HepG2 (cell line): ENCODE results near the gene TRIM3. TPM values are rescaled to one million over a fixed set of nuclear protein-coding genes. Genes with fewer than 3 reads are reported as not detected.

Experiments
- ATAC-seq: fragments of 200-7000 bp; cut with Tn5 transposase; 3 replicates; pipeline ENCODE4 v1.9.1; 2020; ENCODE audit warnings: mild to moderate bottlenecking, moderate library complexity
- BruUV-seq: library from RNA; stranded (reverse); fragments of 400-500 nt; replicated peaks from 2 replicates; lab custom pipeline; 2021; lab: Mats Ljungman, UMichigan
- CTCF ChIA-PET: fragments of 300-600 bp; formaldehyde crosslinking; extraction: SDS; loops from one replicate; lab custom pipeline; 2021; ENCODE audit warnings: low total read pairs, inconsistent platforms, low intra/inter-chr PET ratio; lab: Yijun Ruan, JAX
- POLR2A ChIA-PET: fragments of 350-600 bp; sonication (Branson Sonifier 250); formaldehyde crosslinking; loops from one replicate; lab custom pipeline; 2020; ENCODE audit warnings: antibody characterized with exemption, inconsistent platforms; lab: Yijun Ruan, JAX
- DNase-seq: peaks from one replicate; pipeline ENCODE4 v3.0.0-alpha.2; 2015; ENCODE audit warnings: low spot score
- FAIRE-seq: peaks from 3 replicates; lab custom pipeline; 2011; peaks lifted over from hg19 to GRCh38; lab: Jason Lieb, UNC
- H2AFZ ChIP-seq: one replicate; pipeline ENCODE4 v1.6.1; 2011; ENCODE audit warnings: low read length, inconsistent platforms
- H3K27ac ChIP-seq: fragments of 300-600 bp; 3 replicates; pipeline ENCODE4 v1.8.0; 2011; ENCODE audit warnings: mixed run types, mild to moderate bottlenecking, mixed read lengths, low read length, inconsistent platforms; ENCODE audit not compliant: insufficient read depth; ENCODE audit errors: extremely low read length
- H3K27me3 ChIP-seq, 2 experiments: fragments of 200-600 bp in 1 of 2; 2 replicates in 1 of 2; 3 replicates in 1 of 2; pipeline versions ENCODE4 v1.6.0 to v1.8.0; 2011; ENCODE audit warnings: low read length in 2 of 2, mild to moderate bottlenecking in 2 of 2, moderate library complexity in 2 of 2, inconsistent platforms in 1 of 2; ENCODE audit not compliant: insufficient read depth in 2 of 2, control insufficient read depth in 1 of 2
- H3K36me3 ChIP-seq, 2 experiments: fragments of 200-600 bp in 1 of 2; replicated peaks in 1 of 2; 2 replicates in 1 of 2; 3 replicates in 1 of 2; pipeline versions ENCODE4 v1.5.1 to v1.8.0; 2011; ENCODE audit warnings: low read length in 2 of 2, inconsistent platforms in 1 of 2; ENCODE audit not compliant: insufficient read depth in 2 of 2, control insufficient read depth in 1 of 2
- H3K4me1 ChIP-seq: 2 replicates; pipeline ENCODE4 v1.5.1; 2012; ENCODE audit warnings: low read length, inconsistent platforms; ENCODE audit not compliant: insufficient read depth
- H3K4me2 ChIP-seq: 2 replicates; pipeline ENCODE4 v1.6.0; 2011; ENCODE audit warnings: low read depth, low read length, inconsistent platforms
- H3K4me3 ChIP-seq, 3 experiments: fragments of 200-600 bp in 1 of 3; sonication (generic), shearing (Covaris generic) in 1 of 3; replicated peaks in 1 of 3; 2 replicates each; pipeline ENCODE4 v1.5.1; 2011 to 2016; ENCODE audit warnings: low read length in 3 of 3, inconsistent platforms in 2 of 3, low read depth in 2 of 3, mild to moderate bottlenecking in 2 of 3, control low read depth in 1 of 3, mixed read lengths in 1 of 3; ENCODE audit not compliant: insufficient read depth in 1 of 3
- H3K79me2 ChIP-seq: one replicate; pipeline ENCODE4 v1.6.1; 2011; ENCODE audit warnings: low read length, inconsistent platforms; ENCODE audit not compliant: insufficient read depth
- H3K9ac ChIP-seq: 2 replicates; pipeline ENCODE4 v1.6.0; 2011; ENCODE audit warnings: mild to moderate bottlenecking, low read depth, low read length, inconsistent platforms; ENCODE audit not compliant: insufficient read depth
- H3K9me3 ChIP-seq: 2 replicates; pipeline ENCODE4 v1.5.1; 2012; ENCODE audit warnings: mild to moderate bottlenecking, low read length
- H4K20me1 ChIP-seq: 2 replicates; pipeline ENCODE4 v1.6.0; 2011; ENCODE audit warnings: inconsistent platforms, mild to moderate bottlenecking, low read length, moderate library complexity; ENCODE audit not compliant: insufficient read depth
- DR1 ChIP-seq: sonication (generic); formaldehyde crosslinking; IDR thresholded peaks from 2 replicates; pipeline ENCODE4 v1.8.0; 2021; ENCODE audit warnings: mild to moderate bottlenecking, missing genetic modification reagents, inconsistent platforms
- GFI1 ChIP-seq: sonication (generic); formaldehyde crosslinking; IDR thresholded peaks from 2 replicates; pipeline ENCODE4 v1.5.0; 2020; ENCODE audit warnings: missing genetic modification reagents, mild to moderate bottlenecking, borderline replicate concordance
- HIVEP1 ChIP-seq: sonication (generic); formaldehyde crosslinking; IDR thresholded peaks from 2 replicates; pipeline ENCODE4 v1.4.0; 2020; ENCODE audit warnings: mild to moderate bottlenecking, missing genetic modification reagents
- SKI ChIP-seq: fragments of 450-650 bp; IDR thresholded peaks from one replicate; pipeline ENCODE4 v1.6.1; 2018; ENCODE audit warnings: mild to moderate bottlenecking; ENCODE audit not compliant: partially characterized antibody
- SMARCE1 ChIP-seq: fragments of 450-650 bp; IDR thresholded peaks from 2 replicates; pipeline ENCODE4 v1.6.1; 2017; ENCODE audit warnings: borderline replicate concordance
- ZKSCAN1 ChIP-seq: fragments of 150-350 bp; IDR thresholded peaks from 2 replicates; pipeline ENCODE4 v1.6.1; 2014; ENCODE audit warnings: low read length
- WGBS: methylation state at CpG from one replicate; pipeline ENCODE4 v1.1.6; 2017; ENCODE audit warnings: low lambda C conversion rate; 5-methylcytosine and 5-hydroxymethylcytosine counted together
- in situ Hi-C: cut with HindIII; loops from 2 replicates; pipeline ENCODE4 v1.10.0; 2017; ENCODE audit warnings: low pct_unique_long_range_greater_than_20kb; ENCODE audit not compliant: extremely low pct_ligation_motif_present
- intact Hi-C: fragments of 100-400 bp; cut with micrococcal nuclease; formaldehyde crosslinking; loops from one replicate; pipeline ENCODE4 v1.10.0; 2022; ENCODE audit not compliant: unreplicated experiment
- polyA plus RNA-seq, 8 experiments: library from polyadenylated mRNA; depleted of rRNA in 3 of 8; stranded (reverse) in 7 of 8; unstranded in 1 of 8; fragments of >200 nt; fragmentation: Illumina TruSeq in 4 of 8; extraction: Trizol in 4 of 8; gene quantifications; 2 replicates each; pipeline versions ENCODE4 v1.2.1 to v1.2.3, GENCODE V29; 2011 to 2016; ENCODE audit warnings: low read depth in 4 of 8, missing spikeins in 1 of 8, mixed read lengths in 1 of 8; ENCODE audit not compliant: insufficient read depth in 1 of 8
- total RNA-seq, 5 experiments: library from RNA; depleted of rRNA; stranded (reverse); fragments of >200 nt; fragmentation: Illumina TruSeq; extraction: Trizol; gene quantifications; 2 replicates each; pipeline ENCODE4 v1.2.3, GENCODE V29; 2016; ENCODE audit warnings: low read depth in 1 of 5
- TF ChIP-seq, protein P1 (sequence below): IDR thresholded peaks from 2 replicates; pipeline ENCODE4 v1.6.1; 2018; ENCODE audit warnings: missing genetic modification reagents, mild to moderate bottlenecking, missing compliant biosample characterization
- TF ChIP-seq, protein P2 (sequence below): sonication (generic); formaldehyde crosslinking; IDR thresholded peaks from 2 replicates; pipeline ENCODE4 v1.4.0; 2020; ENCODE audit warnings: mild to moderate bottlenecking, missing genetic modification reagents

Gene TRIM3
- total and polyA plus RNA-seq, 2 of the 13 experiments (the other 11 are each of a cell fraction or from before 2014, with no cell fraction given) = 3.6 to 6.3 TPM

DNA sequence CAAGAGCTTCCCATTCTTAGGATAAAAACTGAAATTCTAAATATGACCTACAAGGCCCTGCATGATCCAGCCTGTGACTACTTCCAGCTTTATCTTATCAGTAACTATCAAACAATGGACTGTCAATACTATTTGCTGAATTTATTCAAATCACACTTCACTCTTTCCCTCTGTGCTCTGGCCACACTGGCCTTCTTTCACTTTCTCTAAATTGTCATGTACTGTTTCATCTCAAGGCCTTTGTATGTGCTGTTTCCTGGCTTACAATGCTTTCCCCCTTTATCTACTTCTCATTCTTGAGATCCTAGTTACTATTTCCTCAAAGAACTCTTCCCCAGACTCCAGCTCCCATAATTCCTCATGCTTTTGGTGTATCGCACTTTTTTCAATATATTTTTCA lies 13.2 kb upstream of the TRIM3 start:
- CTCF ChIA-PET = no interaction called here
- no peak overlapping the region for H3K4me3 ChIP-seq
- ATAC-seq (no peak), FAIRE-seq (no peak), DNase-seq (no peak)
- no peaks in the 10 kb centered on the region; the same call in 1 of the 2 replicates for H4K20me1 ChIP-seq
- no peaks in the 10 kb centered on the region for H3K9me3 ChIP-seq
- no peak overlapping the region for H3K4me2 ChIP-seq
- peaks cover 17% of the 10 kb centered on the region for H3K79me2 ChIP-seq
- intact Hi-C loops = loop anchor here (10.0 kb wide), 1 partner anchor 252 kb away; the partner anchor contains the start of genes CNGA4 and FHIP1B
- 93% methylated on average over 1 of the region's 1 CpG for WGBS
- H3K36me3 ChIP-seq = peaks cover 2 to 27% of the 10 kb centered on the region in 2 experiments; a peak in 4 of 5 replicates
- no peak for TF ChIP-seq SMARCE1
- no peak for TF ChIP-seq SKI
- TF ChIP-seq ZKSCAN1 = no peak
- TF ChIP-seq DR1 (CRISPR knock-in tag) = no peak
- no peak for TF ChIP-seq HIVEP1 (CRISPR knock-in tag)
- TF ChIP-seq, protein P1, sequence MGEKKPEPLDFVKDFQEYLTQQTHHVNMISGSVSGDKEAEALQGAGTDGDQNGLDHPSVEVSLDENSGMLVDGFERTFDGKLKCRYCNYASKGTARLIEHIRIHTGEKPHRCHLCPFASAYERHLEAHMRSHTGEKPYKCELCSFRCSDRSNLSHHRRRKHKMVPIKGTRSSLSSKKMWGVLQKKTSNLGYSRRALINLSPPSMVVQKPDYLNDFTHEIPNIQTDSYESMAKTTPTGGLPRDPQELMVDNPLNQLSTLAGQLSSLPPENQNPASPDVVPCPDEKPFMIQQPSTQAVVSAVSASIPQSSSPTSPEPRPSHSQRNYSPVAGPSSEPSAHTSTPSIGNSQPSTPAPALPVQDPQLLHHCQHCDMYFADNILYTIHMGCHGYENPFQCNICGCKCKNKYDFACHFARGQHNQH = no peak
- no peak for TF ChIP-seq GFI1
- TF ChIP-seq, protein P2, sequence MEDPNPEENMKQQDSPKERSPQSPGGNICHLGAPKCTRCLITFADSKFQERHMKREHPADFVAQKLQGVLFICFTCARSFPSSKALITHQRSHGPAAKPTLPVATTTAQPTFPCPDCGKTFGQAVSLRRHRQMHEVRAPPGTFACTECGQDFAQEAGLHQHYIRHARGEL (CRISPR knock-in tag) = no peak
- H3K27ac ChIP-seq = no peak overlapping the region
- no peak overlapping the region for H2AFZ ChIP-seq
- no peaks in the 10 kb centered on the region; a peak in 1 of 5 replicates for H3K27me3 ChIP-seq
- peaks cover 80% of the 10 kb centered on the region for H3K4me1 ChIP-seq
- POLR2A ChIA-PET = interaction anchor here (1.4 kb wide), 1 partner anchor 11 kb away, joined by 5 read pairs; no protein-coding TSS in a partner anchor
- no TSS peak for BruUV-seq
- in situ Hi-C loops = loop anchor here (10.0 kb wide), 1 partner anchor 118 kb away; the partner anchor contains the start of genes ILK and RRP8
- no peak overlapping the region for H3K9ac ChIP-seq
